CD14-positive monocyte (primary cell): ENCODE data around the gene RNF121. TPM values are rescaled to one million over a fixed set of nuclear protein-coding genes. Genes with fewer than 3 reads are reported as not detected.

Experiments used
- DNase-seq, 3 donors: peaks; one replicate each; pipeline ENCODE4 v3.0.0-alpha.2; 2011 to 2022
- H2AFZ ChIP-seq: 2 replicates; pipeline ENCODE4 v1.6.0; 2012; ENCODE audit warnings: mild to moderate bottlenecking, low read depth, low read length, inconsistent platforms; ENCODE audit not compliant: insufficient read depth, poor library complexity, severe bottlenecking
- H3K27ac ChIP-seq, 2 donors: 1 replicate in 1 of 2; 2 replicates in 1 of 2; pipeline ENCODE4 v1.5.1; 2012 to 2013; ENCODE audit warnings: low read length in 2 of 2, control low read depth in 1 of 2, inconsistent platforms in 1 of 2, low read depth in 1 of 2, mild to moderate bottlenecking in 1 of 2
- H3K27me3 ChIP-seq, 2 donors: one replicate each; pipeline versions ENCODE4 v1.6.0 to v1.6.1; 2011 to 2013; ENCODE audit warnings: low read length in 2 of 2; ENCODE audit not compliant: control insufficient read depth in 2 of 2, insufficient read depth in 2 of 2
- H3K36me3 ChIP-seq, 2 donors: replicated peaks in 1 of 2; 1 replicate in 1 of 2; 2 replicates in 1 of 2; pipeline versions ENCODE4 v1.5.1 to v1.6.1; 2012 to 2013; ENCODE audit warnings: low read length in 2 of 2, control low read depth in 1 of 2, inconsistent platforms in 1 of 2, mild to moderate bottlenecking in 1 of 2; ENCODE audit not compliant: insufficient read depth in 2 of 2, control insufficient read depth in 1 of 2
- H3K4me1 ChIP-seq, 2 donors: 1 replicate in 1 of 2; 2 replicates in 1 of 2; pipeline versions ENCODE4 v1.5.1 to v1.6.1; 2012 to 2013; ENCODE audit warnings: low read length in 2 of 2, control low read depth in 1 of 2, inconsistent platforms in 1 of 2, mild to moderate bottlenecking in 1 of 2, moderate library complexity in 1 of 2; ENCODE audit not compliant: insufficient read depth in 2 of 2, control insufficient read depth in 1 of 2
- H3K4me2 ChIP-seq: replicated peaks from 2 replicates; pipeline ENCODE3; 2012; ENCODE audit warnings: low read length, moderate library complexity, mild to moderate bottlenecking; ENCODE audit not compliant: poor library complexity, severe bottlenecking; ENCODE audit errors: extremely low read depth
- H3K4me3 ChIP-seq, 3 experiments: fragments of 200-600 bp in 1 of 3; sonication (generic) in 1 of 3; replicated peaks in 1 of 3; 1 replicate in 2 of 3; 2 replicates in 1 of 3; pipeline ENCODE4 v1.5.1; 2011 to 2013; ENCODE audit warnings: low read length in 3 of 3, mild to moderate bottlenecking in 3 of 3, control low read depth in 2 of 3, low read depth in 2 of 3, inconsistent platforms in 1 of 3, moderate library complexity in 1 of 3
- H3K79me2 ChIP-seq: 2 replicates; pipeline ENCODE4 v1.6.0; 2012; ENCODE audit warnings: mild to moderate bottlenecking, control low read depth, inconsistent platforms, low read length, moderate library complexity; ENCODE audit not compliant: insufficient read depth
- H3K9ac ChIP-seq: 2 replicates; pipeline ENCODE4 v1.6.0; 2017; ENCODE audit warnings: low read length, mild to moderate bottlenecking; ENCODE audit not compliant: insufficient read depth, poor library complexity, severe bottlenecking
- H3K9me3 ChIP-seq, 2 donors: replicated peaks in 1 of 2; 1 replicate in 1 of 2; 2 replicates in 1 of 2; pipeline versions ENCODE4 v1.5.1 to v1.6.1; 2012 to 2013; ENCODE audit warnings: low read length in 2 of 2, control low read depth in 1 of 2; ENCODE audit not compliant: control insufficient read depth in 1 of 2, insufficient read depth in 1 of 2
- H4K20me1 ChIP-seq: 2 replicates; pipeline ENCODE4 v1.6.0; 2012; ENCODE audit warnings: mild to moderate bottlenecking, low read length, control low read depth, moderate library complexity; ENCODE audit not compliant: insufficient read depth
- H3K27ac Mint-ChIP-seq, 7 donors: one replicate each; pipeline ENCODE4 v1.8.0; 2020; ENCODE audit warnings: mild to moderate bottlenecking in 7 of 7, mixed read lengths in 7 of 7, moderate library complexity in 6 of 7, inconsistent platforms in 2 of 7
- H3K27me3 Mint-ChIP-seq, 3 donors: one replicate each; pipeline ENCODE4 v1.8.0; 2021 to 2022; ENCODE audit warnings: low read depth in 3 of 3, mild to moderate bottlenecking in 3 of 3, mixed read lengths in 3 of 3, moderate library complexity in 3 of 3, inconsistent platforms in 1 of 3
- H3K36me3 Mint-ChIP-seq, 2 donors: one replicate each; pipeline ENCODE4 v1.8.0; 2020; ENCODE audit warnings: mixed read lengths in 2 of 2, inconsistent platforms in 1 of 2, mild to moderate bottlenecking in 1 of 2
- H3K4me1 Mint-ChIP-seq: one replicate; pipeline ENCODE4 v1.8.0; 2020; ENCODE audit warnings: mild to moderate bottlenecking, mixed read lengths
- H3K4me3 Mint-ChIP-seq, 2 donors: one replicate each; pipeline ENCODE4 v1.8.0; 2020; ENCODE audit warnings: mild to moderate bottlenecking in 2 of 2, mixed read lengths in 2 of 2, moderate library complexity in 1 of 2
- H3K9me3 Mint-ChIP-seq, 7 donors: one replicate each; pipeline ENCODE4 v1.8.0; 2020 to 2022; ENCODE audit warnings: mixed read lengths in 7 of 7, mild to moderate bottlenecking in 6 of 7, moderate library complexity in 6 of 7, inconsistent platforms in 2 of 7
- CTCF ChIP-seq: fragments of 200-600 bp; IDR thresholded peaks from one replicate; pipeline ENCODE4 v1.8.0; 2022; ENCODE audit warnings: antibody characterized with exemption, mild to moderate bottlenecking
- WGBS: methylation state at CpG from one replicate; pipeline ENCODE4 v1.1.5; 2013; ENCODE audit warnings: missing lambda C conversion rate; ENCODE audit not compliant: insufficient coverage; 5-methylcytosine and 5-hydroxymethylcytosine counted together
- intact Hi-C, 2 donors: fragments of 100-400 bp; cut with micrococcal nuclease; formaldehyde crosslinking; loops; one replicate each; pipeline versions ENCODE4 v1.15.0 to v1.15.1; 2023
- polyA plus RNA-seq, 3 donors: library from polyadenylated mRNA; depleted of rRNA in 1 of 3; unstranded in 2 of 3; stranded (reverse) in 1 of 3; fragments of 300-500 nt in 2 of 3; fragments of >200 nt in 1 of 3; fragmentation: Illumina TruSeq in 2 of 3; gene quantifications; 1 replicate in 2 of 3; 2 replicates in 1 of 3; pipeline ENCODE4 v1.2.3, GENCODE V29; 2012 to 2021

Gene RNF121
- polyA plus RNA-seq, 3 donors, result 7.7 to 25.2 (median 9.2) TPM

GRCh38 chr11:72013765-72014711, 85.2 kb downstream of the RNF121 start:
- Histone ChIP-seq H3K36me3 (peaks cover 100% of the 10 kb centered on the region in 2 donors), H3K9me3 (no peaks in the 10 kb centered on the region), H4K20me1 (peaks cover 58% of the 10 kb centered on the region), H3K4me3 (no peak overlapping the region), H3K4me1 (no peaks in the 10 kb centered on the region), H3K4me2 (no peak overlapping the region), H3K79me2 (peaks cover 3% of the 10 kb centered on the region), H3K27me3 (no peaks in the 10 kb centered on the region), H3K9ac (no peak overlapping the region), H2AFZ (no peak overlapping the region), H3K27ac (peak overlapping the region in 1 of 2 donors; percentile 20)
- H3K36me3 Mint-ChIP-seq, result peaks cover 92 to 98% of the 10 kb centered on the region in 2 donors
- TF ChIP-seq CTCF, result no peak
- H3K4me1 Mint-ChIP-seq, result no peaks in the 10 kb centered on the region
- no peak for DNase-seq
- no peak overlapping the region for H3K4me3 Mint-ChIP-seq
- intact Hi-C loops, result loop anchor here in 1 of 2 donors (5.0 kb wide), 1 partner anchor 37 kb away; no protein-coding TSS in a partner anchor
- H3K27ac Mint-ChIP-seq, result peak overlapping the region in 4 of 7 donors; percentile 41 to 78 (median 55)
- no peaks in the 10 kb centered on the region for H3K27me3 Mint-ChIP-seq
- WGBS, result 90% methylated on average over 33 of the region's 38 CpGs
- H3K9me3 Mint-ChIP-seq, result peaks cover 0 to 2% (median 0%) of the 10 kb centered on the region in 7 donors

- peaks cover 54% of the 10 kb centered on the region for H4K20me1 ChIP-seq
These were observed 86.0 kb downstream of the RNF121 start for GRCh38 chr11:72014761-72015320.

More at GRCh38 chr11:72014761-72015320, 86.0 kb downstream of the RNF121 start:
- H3K9me3 ChIP-seq, result no peaks in the 10 kb centered on the region
- H3K4me3 ChIP-seq, result no peak overlapping the region
- H3K36me3 Mint-ChIP-seq, result peaks cover 94 to 99% of the 10 kb centered on the region in 2 donors
- peaks cover 100% of the 10 kb centered on the region in 2 donors for H3K36me3 ChIP-seq
- TF ChIP-seq CTCF, result no peak
- no peaks in the 10 kb centered on the region for H3K27me3 Mint-ChIP-seq
- 98% methylated on average over 15 of the region's 16 CpGs for WGBS
- no peaks in the 10 kb centered on the region for H3K4me1 ChIP-seq
- H3K9ac ChIP-seq, result no peak overlapping the region
- peak overlapping the region in 4 of 7 donors; percentile 56 to 75 (median 63) for H3K27ac Mint-ChIP-seq
- peaks cover 3% of the 10 kb centered on the region for H3K79me2 ChIP-seq
- H3K4me1 Mint-ChIP-seq, result no peaks in the 10 kb centered on the region
- H2AFZ ChIP-seq, result no peak overlapping the region
- no peak for DNase-seq
- H3K9me3 Mint-ChIP-seq, result peaks cover 0 to 2% (median 0%) of the 10 kb centered on the region in 7 donors
- no peak overlapping the region for H3K27ac ChIP-seq
- H3K4me3 Mint-ChIP-seq, result no peak overlapping the region
- no peaks in the 10 kb centered on the region for H3K27me3 ChIP-seq
- H3K4me2 ChIP-seq, result no peak overlapping the region
- intact Hi-C loops, result loop anchor here (5.0 kb wide), 1 partner anchor 38 kb away; no protein-coding TSS in a partner anchor
